Metanephros (tissue), 1 donor: ENCODE data around the gene EFCAB11. TPM values are rescaled to one million over a fixed set of nuclear protein-coding genes. Genes with fewer than 3 reads are reported as not detected.

Experiments
- total RNA-seq: library from RNA; depleted of rRNA; stranded (reverse); fragments of >200 nt; gene quantifications from one replicate; pipeline ENCODE4 v1.2.3, GENCODE V29; 2014

The EFCAB11 gene, protein sequence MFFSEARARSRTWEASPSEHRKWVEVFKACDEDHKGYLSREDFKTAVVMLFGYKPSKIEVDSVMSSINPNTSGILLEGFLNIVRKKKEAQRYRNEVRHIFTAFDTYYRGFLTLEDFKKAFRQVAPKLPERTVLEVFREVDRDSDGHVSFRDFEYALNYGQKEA
- 10.5 TPM for total RNA-seq

DNA sequence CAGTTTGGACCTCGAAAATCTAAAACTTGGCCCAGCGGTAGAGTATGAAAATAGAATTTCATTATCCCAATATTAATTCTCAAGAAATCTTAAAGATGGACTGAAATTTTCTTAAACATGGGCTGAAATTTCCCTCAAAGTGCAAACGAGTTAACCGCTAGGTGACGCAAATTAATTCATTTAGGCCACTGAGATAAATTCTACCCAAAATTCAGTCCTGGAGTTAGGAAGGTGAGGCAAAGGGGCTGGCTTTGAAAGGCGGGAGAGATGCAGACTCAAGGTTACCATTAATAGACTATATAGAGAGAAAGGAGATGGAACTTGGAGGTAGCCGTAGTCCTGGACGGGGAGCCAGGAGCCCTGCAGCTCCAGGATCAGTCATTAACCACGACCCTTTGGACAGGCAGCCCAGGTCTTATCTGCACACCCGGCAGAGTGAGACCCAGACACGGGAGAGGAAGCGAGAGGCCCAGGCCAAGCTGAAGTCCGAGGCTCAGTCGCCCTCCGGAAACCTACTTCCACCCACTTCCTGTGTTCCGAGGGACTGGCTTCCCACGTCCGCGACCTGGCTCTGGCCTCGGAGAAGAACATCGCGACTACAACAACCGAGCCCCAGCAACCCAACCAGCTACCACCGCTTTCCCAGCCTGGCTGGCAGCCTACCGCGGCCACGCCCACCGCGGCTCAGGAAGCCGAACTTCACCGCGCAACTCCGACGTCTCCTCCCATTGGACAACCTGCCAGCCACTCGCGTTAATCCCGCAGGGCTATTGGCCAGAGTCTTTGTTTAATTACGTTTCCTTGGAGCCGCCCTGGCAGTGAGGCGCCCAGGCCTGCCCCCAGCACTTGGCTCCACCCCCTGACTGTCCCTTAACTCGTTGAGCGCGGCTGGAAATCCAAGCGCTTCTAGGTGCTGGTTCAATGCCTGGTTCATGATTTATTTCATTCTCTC lies at the start of gene EFCAB11:
TSS of gene EFCAB11 (minus strand) at position 661 of the 952 bp plus-strand sequence. CDS start at position 591, 70 bp downstream.

DNA sequence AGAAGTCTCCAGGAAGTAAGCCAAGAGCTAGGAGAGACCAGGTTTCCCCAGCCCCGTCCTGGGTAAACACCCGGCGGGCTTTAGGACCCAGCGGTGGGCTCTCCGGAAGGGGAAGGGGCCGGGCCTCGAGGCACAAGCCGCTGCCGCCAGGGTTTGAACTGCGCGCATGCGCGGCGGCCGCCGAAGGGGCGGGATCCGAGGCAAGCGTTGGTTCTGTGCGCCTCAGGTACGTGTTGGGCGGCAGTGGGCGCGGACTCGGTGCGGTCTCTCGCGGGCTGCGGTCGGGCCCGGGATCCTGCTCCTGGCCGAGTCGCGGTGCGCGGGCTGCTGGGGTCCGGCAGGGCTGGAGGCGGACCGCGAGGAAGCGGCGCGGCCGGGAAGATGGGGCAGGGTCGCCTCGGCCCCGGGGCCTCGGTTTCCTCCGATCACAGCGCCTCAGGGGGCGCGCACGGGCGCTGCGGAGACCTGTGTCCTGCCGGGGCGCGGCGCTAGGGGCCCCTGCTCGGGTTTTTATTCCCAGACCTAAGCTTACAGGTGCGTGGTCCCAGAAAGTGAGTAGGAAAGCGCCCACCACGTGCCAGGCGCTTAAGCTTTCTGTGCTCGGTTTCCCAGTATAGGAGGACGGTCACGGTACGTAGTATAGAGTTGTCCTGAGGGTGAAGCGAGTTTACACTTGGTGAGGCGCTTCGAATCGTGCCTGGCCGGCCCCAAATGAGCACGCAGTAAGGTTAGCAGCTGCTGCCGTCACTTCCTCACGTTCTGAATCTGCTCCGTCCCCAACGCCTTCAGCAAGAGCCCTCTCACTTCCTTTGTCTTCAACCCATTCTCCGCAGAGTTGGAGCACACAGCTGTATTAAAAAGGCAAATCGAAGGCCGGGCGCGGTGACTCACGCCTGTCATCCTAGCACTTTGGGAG lies 1.5 kb upstream of the EFCAB11 start, which contains the start of gene TDP1:
TSS of gene TDP1 (plus strand) at position 183 of the 916 bp plus-strand sequence. CDS start 7,188 bp downstream, outside the sequence.

Other genes starting within 250 kb of the EFCAB11 start
- gene TDP1, start 1.2 kb upstream of the EFCAB11 start, total RNA-seq = 26.2 TPM
- gene KCNK13, start 107.3 kb upstream of the EFCAB11 start, total RNA-seq = 0.64 TPM